ENCODE data around the gene SLIT3.

- no peak for TF ChIP-seq ZNF423 (tag by site-specific recombination; IDR thresholded peaks at IDR 0.05)
- TF ChIP-seq ZXDB (tag by site-specific recombination; IDR thresholded peaks at IDR 0.05) = no peak
- no peak for TF ChIP-seq ZNF548 (tag by site-specific recombination; IDR thresholded peaks at IDR 0.05)
- no peak for TF ChIP-seq YY1 (tag by site-specific recombination; IDR thresholded peaks at IDR 0.05)
These were observed 32.9 kb downstream of the SLIT3 start for GRCh38 chr5:169268019-169268418.
